Activated T-cell treated with anti-CD3 and anti-CD28 coated beads, Interleukin-2, amount 50 U/mL, for 4 hours (primary cell): ENCODE data around the gene RNF19B. TPM values are rescaled to one million over a fixed set of nuclear protein-coding genes. Genes with fewer than 3 reads are reported as not detected.

Experiments used
- ATAC-seq, 2 donors: fragments of 200-7000 bp; cut with Tn5 transposase; one replicate each; pipeline ENCODE4 v1.10.0; 2021
- DNase-seq: peaks from one replicate; pipeline ENCODE4 v3.0.0-alpha.2; 2020
- H3K27me3 Mint-ChIP-seq: one replicate; pipeline ENCODE4 v1.8.0; 2021; ENCODE audit warnings: low read depth, mixed read lengths
- H3K36me3 Mint-ChIP-seq: one replicate; pipeline ENCODE4 v1.8.0; 2022; ENCODE audit warnings: mixed read lengths; ENCODE audit not compliant: insufficient read depth
- H3K4me1 Mint-ChIP-seq: one replicate; pipeline ENCODE4 v1.8.0; 2021; ENCODE audit warnings: low read depth, mixed read lengths
- H3K4me3 Mint-ChIP-seq: one replicate; pipeline ENCODE4 v1.8.0; 2021; ENCODE audit warnings: mild to moderate bottlenecking, moderate library complexity, mixed read lengths
- H3K9me3 Mint-ChIP-seq: one replicate; pipeline ENCODE4 v1.8.0; 2021; ENCODE audit warnings: mixed read lengths
- total RNA-seq, 3 donors: library from RNA; stranded (reverse); gene quantifications; one replicate each; pipeline ENCODE4 v1.2.1, GENCODE V29; 2021

The RNF19B gene
- total RNA-seq, 3 donors from 2014 or later: 21.4 to 32.9 (median 23.9) TPM

DNA sequence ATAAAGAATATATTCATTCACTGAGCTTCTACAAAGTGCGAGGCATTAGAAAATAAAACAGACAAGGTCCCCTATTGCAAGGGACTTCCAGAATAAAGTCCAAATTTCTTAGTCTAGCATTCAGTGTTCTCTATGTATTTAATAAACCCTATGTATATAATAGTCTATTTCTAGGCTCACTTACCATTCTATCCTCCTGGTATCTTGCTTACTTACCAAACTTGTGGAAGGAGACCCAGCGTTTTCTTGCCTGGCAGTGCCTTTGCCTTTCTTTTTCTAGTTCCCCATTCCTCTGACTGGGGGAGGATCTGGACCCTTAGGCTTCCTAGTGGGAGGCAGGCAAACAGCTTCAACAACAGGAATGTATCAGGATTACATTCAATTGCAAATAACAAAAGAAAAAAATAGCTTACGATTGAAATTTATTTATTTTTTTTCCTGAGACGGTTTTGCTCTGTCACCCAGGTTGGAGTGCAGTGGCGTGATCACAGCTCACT, 690 bp upstream of the RNF19B start:
- H3K4me1 Mint-ChIP-seq: peaks cover 40% of the 10 kb centered on the region
- H3K4me3 Mint-ChIP-seq: peak overlapping the region; percentile 77
- H3K9me3 Mint-ChIP-seq: no peaks in the 10 kb centered on the region
- no peaks in the 10 kb centered on the region for H3K36me3 Mint-ChIP-seq
- DNase-seq: no peak
- ATAC-seq: no peak
- peaks cover 2% of the 10 kb centered on the region for H3K27me3 Mint-ChIP-seq

DNA sequence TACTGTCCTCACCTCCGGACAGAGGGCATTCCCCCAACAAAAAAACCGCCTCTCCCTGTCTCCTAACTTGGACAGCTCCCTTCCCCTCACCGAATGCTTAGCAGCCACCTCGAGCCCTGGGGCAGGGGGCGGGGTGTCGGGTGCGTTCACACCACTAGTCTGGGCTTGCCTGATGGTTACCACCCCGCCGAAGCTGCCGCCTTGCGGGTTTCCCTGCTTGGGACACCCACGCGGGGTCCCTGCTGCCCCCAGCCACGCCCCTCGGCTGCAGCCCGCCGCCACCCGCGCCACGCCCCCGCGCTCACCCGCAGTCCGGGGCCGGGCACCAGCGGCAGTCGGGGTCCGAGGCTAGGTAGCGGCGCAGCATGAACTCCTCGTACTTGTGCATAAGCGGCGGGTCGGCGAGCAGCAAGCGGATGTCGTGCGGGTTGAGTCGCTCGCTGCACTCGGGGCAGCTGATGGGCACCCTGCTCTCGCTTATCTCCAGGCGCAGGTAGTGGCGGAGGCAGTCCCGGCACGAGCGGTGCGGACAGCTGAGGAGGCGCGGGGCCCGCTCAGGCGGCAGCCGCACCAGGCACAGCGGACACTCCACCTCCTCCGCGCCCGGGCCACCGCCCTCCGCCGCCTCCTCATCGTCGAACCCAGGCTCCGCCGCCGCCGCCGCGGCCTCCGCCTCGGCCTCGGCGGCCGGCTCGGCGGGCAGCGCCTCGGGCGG, 706 bp downstream of the RNF19B start:
- ATAC-seq (peak; percentile 36 to 42), DNase-seq (peak; percentile 46)
- Mint-ChIP-seq H3K27me3 (no peaks in the 10 kb centered on the region), H3K4me1 (peaks cover 48% of the 10 kb centered on the region), H3K9me3 (no peaks in the 10 kb centered on the region), H3K4me3 (peak overlapping the region; percentile 87), H3K36me3 (no peaks in the 10 kb centered on the region)

DNA sequence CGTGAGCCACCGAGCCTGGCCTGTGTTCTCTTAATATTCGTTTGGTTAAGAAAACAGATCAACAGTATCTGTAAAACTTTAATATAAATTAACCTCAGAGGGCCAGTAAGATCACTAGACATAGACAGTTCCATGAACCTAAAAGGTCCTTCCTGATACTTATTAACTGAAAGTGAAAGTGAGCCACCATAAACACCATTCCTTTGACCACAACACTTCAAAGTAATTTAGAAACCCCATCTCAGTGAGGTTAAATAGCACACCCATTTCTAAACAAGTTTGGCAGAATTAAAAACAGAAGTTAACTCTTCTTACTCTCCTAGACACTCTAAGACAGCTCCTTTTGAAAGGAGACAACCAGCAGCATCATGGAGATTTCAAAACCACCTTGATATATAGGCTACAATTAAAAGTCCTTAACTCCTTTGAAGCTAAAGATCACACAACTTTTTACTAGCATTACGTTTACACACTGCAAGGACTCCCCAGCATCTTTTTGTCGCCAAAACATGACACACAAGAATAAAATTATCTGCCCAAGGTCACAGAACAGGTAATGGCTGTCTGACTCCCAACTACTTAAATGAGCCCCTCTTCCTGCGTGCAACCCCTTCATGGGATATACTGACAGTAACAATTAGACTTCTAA, 2.2 kb downstream of the RNF19B start:
- ATAC-seq (no peak), DNase-seq (no peak)
- H3K4me3 Mint-ChIP-seq: peak overlapping the region; percentile 87
- no peaks in the 10 kb centered on the region for H3K36me3 Mint-ChIP-seq
- no peaks in the 10 kb centered on the region for H3K27me3 Mint-ChIP-seq
- no peaks in the 10 kb centered on the region for H3K9me3 Mint-ChIP-seq
- peaks cover 54% of the 10 kb centered on the region for H3K4me1 Mint-ChIP-seq

DNA sequence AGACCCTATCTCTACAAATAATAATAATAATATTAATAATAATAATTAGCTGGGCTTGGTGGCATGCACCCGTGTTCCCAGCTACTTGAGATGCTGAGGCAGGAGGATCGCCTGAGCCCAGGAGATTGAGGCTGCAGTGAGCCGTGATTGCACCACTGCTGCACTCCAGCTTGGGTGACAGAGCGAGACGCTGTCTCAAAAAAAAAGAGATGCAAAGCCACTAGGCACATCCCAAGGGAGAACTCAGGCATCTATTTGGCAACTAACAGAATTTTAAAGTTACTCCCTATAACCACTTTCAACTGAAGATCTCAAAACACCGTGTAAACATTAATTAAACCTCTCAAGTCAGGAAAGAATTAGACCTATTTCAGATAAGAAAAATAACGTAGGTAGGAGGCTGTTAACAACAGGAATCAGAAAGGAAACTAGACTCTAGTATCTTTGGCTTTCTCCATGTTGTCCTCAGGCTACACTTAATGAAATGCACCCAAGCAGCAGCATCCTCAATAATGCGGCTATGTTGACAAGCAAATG, 3.7 kb downstream of the RNF19B start:
- H3K27me3 Mint-ChIP-seq: no peaks in the 10 kb centered on the region
- DNase-seq (no peak), ATAC-seq (no peak)
- H3K4me1 Mint-ChIP-seq: peaks cover 61% of the 10 kb centered on the region
- H3K4me3 Mint-ChIP-seq: no peak overlapping the region
- H3K9me3 Mint-ChIP-seq: no peaks in the 10 kb centered on the region
- H3K36me3 Mint-ChIP-seq: no peaks in the 10 kb centered on the region

DNA sequence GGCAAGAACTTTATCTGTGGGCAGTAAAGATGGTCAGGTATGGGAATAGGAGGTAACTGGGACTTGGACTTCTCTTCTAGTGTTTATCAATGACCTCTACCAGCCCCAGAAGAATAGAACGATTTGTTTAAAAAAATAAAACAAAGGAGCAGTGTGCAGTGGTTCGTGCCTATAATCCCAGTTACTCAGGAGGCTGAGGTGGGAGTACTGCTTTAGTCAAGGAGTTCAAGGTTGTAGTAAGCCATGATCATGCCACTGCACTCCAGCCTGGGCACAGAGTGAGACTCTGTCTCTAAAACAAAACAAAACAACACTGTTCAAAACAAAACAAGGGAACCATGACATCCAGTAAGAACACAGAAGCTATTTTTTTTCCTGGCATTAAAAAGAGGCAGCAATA, 4.3 kb downstream of the RNF19B start:
- ATAC-seq (no peak), DNase-seq (no peak)
- H3K27me3 Mint-ChIP-seq: no peaks in the 10 kb centered on the region
- H3K9me3 Mint-ChIP-seq: no peaks in the 10 kb centered on the region
- peaks cover 61% of the 10 kb centered on the region for H3K4me1 Mint-ChIP-seq
- H3K4me3 Mint-ChIP-seq: peak overlapping the region; percentile 2
- no peaks in the 10 kb centered on the region for H3K36me3 Mint-ChIP-seq

DNA sequence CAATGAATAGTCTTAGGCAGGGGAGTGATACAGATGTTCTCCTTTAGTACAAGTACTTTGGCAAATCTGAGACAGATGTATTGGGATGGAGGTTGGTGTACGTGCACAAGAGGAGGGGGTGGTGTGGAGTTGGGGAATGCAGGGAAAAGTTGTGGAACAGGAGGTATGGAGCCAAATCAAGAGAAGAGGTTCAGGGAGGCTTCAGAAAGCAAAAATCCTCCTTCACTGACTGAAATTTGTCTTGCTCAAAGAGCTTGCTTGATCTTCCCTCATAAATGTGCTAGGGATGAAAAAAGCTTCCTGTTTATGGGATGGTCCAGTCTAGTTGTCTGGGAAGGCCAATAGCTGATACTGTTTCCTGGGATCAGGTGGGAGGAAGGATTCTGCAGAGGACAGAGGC, 5.8 kb downstream of the RNF19B start:
- no peaks in the 10 kb centered on the region for H3K27me3 Mint-ChIP-seq
- H3K4me3 Mint-ChIP-seq: no peak overlapping the region
- H3K4me1 Mint-ChIP-seq: peaks cover 68% of the 10 kb centered on the region
- H3K36me3 Mint-ChIP-seq: peaks cover 6% of the 10 kb centered on the region
- no peak for DNase-seq
- H3K9me3 Mint-ChIP-seq: no peaks in the 10 kb centered on the region
- no peak for ATAC-seq

DNA sequence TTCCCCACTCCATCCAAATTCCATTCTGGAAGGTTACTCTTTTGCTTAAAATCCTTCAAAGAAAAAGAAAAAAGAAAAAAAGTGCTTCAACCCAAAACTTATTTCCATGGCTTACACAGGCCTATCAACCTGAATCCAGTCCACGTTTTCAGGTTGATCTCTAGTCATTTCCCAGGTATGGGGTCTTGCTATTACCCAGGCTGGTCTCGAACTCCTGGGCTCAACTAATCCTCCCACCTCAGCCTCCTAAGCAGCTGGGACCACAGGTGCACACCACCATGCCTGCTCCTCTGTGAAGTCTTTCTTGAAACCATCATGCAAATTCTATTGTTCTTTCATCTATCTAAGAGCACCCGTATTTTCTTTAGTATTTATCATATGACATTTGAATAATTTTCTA, 7.6 kb downstream of the RNF19B start:
- H3K4me3 Mint-ChIP-seq: no peak overlapping the region
- H3K4me1 Mint-ChIP-seq: peaks cover 60% of the 10 kb centered on the region
- no peak for ATAC-seq
- H3K27me3 Mint-ChIP-seq: no peaks in the 10 kb centered on the region
- H3K9me3 Mint-ChIP-seq: no peaks in the 10 kb centered on the region
- peaks cover 10% of the 10 kb centered on the region for H3K36me3 Mint-ChIP-seq
- DNase-seq: no peak

DNA sequence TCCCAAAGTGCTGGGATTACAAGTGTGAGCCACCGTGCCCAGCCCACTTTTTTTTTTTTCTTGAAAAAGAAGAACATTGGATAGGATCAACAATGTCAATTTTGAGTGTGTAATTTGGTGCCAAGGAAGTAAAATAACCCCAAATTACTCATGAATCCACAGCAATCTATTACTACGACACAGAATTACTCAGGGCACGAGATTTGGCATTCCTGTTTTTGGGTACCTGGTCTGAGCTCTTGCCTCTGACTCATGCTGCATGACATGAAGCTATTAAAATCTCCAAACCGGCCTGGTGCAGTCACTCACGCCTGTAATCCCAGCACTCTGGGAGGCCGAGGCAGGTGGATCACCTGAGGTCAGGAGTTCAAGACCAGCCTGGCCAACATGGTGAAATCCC, 10.4 kb downstream of the RNF19B start:
- no peak for DNase-seq
- H3K4me1 Mint-ChIP-seq: peaks cover 44% of the 10 kb centered on the region
- no peak overlapping the region for H3K4me3 Mint-ChIP-seq
- no peaks in the 10 kb centered on the region for H3K27me3 Mint-ChIP-seq
- H3K36me3 Mint-ChIP-seq: peaks cover 10% of the 10 kb centered on the region
- no peak for ATAC-seq
- no peaks in the 10 kb centered on the region for H3K9me3 Mint-ChIP-seq

DNA sequence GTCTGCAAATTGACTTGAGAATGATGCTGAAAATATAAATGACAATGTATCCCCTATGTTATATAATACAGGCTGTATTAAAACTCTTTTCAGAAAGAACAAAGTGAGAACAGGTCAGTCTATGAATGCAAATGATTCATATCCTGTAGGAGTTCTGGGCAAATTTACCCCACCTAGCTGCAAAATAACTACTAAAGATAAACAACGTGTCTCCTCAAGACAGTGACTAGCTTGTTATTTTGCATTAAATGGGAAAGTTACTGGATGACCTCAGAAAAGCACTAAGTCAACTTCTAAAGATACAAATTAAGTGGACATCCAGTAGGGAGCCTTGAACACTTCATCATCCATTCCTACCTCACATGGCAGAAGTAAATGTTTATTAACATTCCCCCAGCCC, 11.1 kb downstream of the RNF19B start:
- no peaks in the 10 kb centered on the region for H3K27me3 Mint-ChIP-seq
- H3K4me3 Mint-ChIP-seq: no peak overlapping the region
- peaks cover 42% of the 10 kb centered on the region for H3K4me1 Mint-ChIP-seq
- ATAC-seq (peak in 1 of 2 donors; percentile 18), DNase-seq (no peak)
- peaks cover 10% of the 10 kb centered on the region for H3K36me3 Mint-ChIP-seq
- no peaks in the 10 kb centered on the region for H3K9me3 Mint-ChIP-seq

DNA sequence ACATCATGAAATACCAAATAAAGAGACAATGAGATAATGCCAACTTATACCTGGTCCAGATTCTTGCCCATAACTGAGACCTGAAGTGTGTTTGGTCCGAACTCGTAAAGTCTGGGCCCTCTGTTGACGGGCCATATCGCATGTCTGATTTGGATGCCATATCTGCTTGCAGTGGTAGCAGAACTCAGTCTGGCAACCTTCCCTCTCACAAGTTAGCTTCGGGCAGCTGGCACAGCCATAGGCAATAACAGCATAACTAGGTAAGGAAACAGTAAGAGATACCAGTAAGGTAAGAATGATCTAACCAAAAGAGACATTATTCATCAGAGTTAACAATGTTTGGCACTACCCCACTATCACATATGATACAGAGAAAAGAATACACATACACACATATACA, 15.1 kb downstream of the RNF19B start:
- Mint-ChIP-seq H3K36me3 (peaks cover 23% of the 10 kb centered on the region), H3K27me3 (no peaks in the 10 kb centered on the region), H3K9me3 (no peaks in the 10 kb centered on the region), H3K4me3 (no peak overlapping the region), H3K4me1 (peaks cover 20% of the 10 kb centered on the region)
- DNase-seq (no peak), ATAC-seq (no peak)

DNA sequence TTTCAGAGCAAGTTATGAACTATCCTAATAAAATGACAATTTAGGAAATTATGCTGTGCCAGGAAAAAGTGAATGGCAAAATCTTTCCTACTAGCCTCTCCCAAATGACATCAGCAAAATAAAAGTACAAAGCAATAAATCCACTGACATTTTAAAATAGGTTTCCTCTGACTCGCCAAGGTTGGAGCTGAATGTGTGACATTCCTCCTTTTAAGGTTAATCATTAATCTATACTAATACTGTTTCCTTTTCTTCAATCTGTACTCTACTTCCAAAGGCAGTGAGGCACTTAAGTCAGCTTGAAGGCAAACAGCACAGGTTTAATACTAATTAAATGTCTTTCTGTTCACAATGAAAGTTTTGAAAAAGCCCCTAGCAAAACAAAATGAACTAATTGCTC, 15.7 kb downstream of the RNF19B start:
- no peak overlapping the region for H3K4me3 Mint-ChIP-seq
- peaks cover 18% of the 10 kb centered on the region for H3K4me1 Mint-ChIP-seq
- DNase-seq: no peak
- H3K9me3 Mint-ChIP-seq: no peaks in the 10 kb centered on the region
- peaks cover 29% of the 10 kb centered on the region for H3K36me3 Mint-ChIP-seq
- H3K27me3 Mint-ChIP-seq: no peaks in the 10 kb centered on the region
- ATAC-seq: no peak

DNA sequence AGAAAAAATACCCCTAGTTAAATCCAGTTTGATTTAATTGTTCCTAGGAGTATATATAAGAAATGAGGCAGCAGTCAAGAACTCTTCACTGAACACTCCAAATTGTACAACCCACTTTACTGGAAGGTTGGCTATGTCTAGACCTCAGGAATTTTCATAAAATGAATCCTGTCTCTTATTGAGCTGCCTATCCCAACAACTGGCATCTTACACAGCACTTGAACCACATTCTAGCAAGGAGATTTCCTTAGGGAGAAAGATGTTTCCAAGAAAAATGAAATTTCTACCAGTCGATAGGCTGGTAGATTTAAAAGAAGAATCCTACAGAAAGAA, 16.3 kb downstream of the RNF19B start:
- H3K36me3 Mint-ChIP-seq: peaks cover 31% of the 10 kb centered on the region

DNA sequence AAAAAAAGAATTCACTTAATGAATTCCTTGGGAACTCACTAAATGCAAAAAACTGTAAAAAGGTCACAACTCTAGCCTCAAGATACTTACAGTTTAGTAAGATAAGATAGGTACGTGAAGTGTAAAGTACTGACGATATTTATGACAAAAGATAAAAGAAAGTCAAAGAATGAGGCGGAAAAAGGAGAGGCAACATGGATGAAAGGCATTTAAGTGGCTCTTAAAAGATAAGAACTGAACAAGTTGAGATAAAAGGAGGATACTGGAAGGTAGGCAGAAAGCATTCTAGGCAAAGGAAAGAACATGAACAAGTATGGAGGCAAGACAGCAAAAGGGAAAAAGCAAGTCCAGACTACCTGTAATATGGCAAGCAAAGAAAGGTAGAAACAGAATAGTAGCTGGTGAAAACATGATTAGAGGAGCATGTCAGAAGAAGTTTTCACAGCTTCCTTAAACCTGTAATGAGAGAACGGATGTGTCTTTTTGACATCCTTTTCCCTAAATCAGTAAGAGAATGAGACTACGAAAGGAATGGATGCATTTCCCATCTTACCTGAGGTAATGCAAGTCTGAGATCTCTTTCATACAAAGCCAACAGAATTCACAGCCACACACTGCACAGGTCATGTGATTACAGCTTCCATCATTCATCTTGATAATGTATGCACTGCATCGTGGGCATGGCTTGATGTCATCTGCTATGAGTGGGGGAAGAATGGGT, 16.8 kb downstream of the RNF19B start:
- H3K4me3 Mint-ChIP-seq: no peak overlapping the region
- peaks cover 28% of the 10 kb centered on the region for H3K36me3 Mint-ChIP-seq
- H3K4me1 Mint-ChIP-seq: peaks cover 16% of the 10 kb centered on the region
- no peak for ATAC-seq
- H3K9me3 Mint-ChIP-seq: no peaks in the 10 kb centered on the region
- no peaks in the 10 kb centered on the region for H3K27me3 Mint-ChIP-seq
- no peak for DNase-seq

More for the DNA sequence above, 16.3 kb downstream of the RNF19B start:
- Mint-ChIP-seq H3K27me3 (no peaks in the 10 kb centered on the region), H3K9me3 (no peaks in the 10 kb centered on the region), H3K4me1 (peaks cover 19% of the 10 kb centered on the region), H3K4me3 (no peak overlapping the region)
- ATAC-seq: no peak
- DNase-seq: no peak

DNA sequence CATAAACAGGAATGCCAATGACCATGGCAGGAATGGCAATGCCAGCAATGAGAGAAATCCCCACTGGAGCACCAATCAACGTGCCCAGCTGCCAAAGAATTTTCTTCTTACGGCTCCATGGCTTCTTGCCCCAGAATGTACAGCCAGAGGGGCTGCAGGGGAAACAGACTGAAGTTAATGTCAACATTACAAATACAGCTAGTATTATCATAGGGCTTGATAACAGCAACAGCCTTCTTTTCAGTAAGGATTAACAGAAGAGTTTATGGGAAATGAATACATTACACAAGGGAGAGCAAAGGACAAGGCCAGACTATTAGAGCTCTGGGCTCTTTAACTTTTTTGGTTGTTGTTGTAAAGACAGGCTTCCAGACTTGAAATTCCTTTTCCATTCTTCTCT, 18.2 kb downstream of the RNF19B start:
- H3K4me3 Mint-ChIP-seq: no peak overlapping the region
- H3K27me3 Mint-ChIP-seq: no peaks in the 10 kb centered on the region
- ATAC-seq (no peak), DNase-seq (no peak)
- H3K4me1 Mint-ChIP-seq: peaks cover 16% of the 10 kb centered on the region
- no peaks in the 10 kb centered on the region for H3K9me3 Mint-ChIP-seq
- H3K36me3 Mint-ChIP-seq: peaks cover 31% of the 10 kb centered on the region
